CD4-positive, alpha-beta T cell (primary cell): ENCODE data around the gene HIPK2. TPM values are rescaled to one million over a fixed set of nuclear protein-coding genes. Genes with fewer than 3 reads are reported as not detected.

Source experiments
- ATAC-seq: fragments of 200-7000 bp; cut with Tn5 transposase; one replicate; pipeline ENCODE4 v1.10.0; 2022; ENCODE audit warnings: mild to moderate bottlenecking; ENCODE audit not compliant: poor library complexity
- CTCF ChIA-PET: fragments of 350-600 bp; sonication (Branson Sonifier 250); formaldehyde crosslinking; loops from one replicate; lab custom pipeline; 2021; ENCODE audit warnings: antibody characterized with exemption, inconsistent platforms; lab: Charles Lee
- POLR2A ChIA-PET: fragments of 350-600 bp; sonication (Branson Sonifier 250); formaldehyde crosslinking; loops from one replicate; lab custom pipeline; 2021; ENCODE audit warnings: antibody characterized with exemption, inconsistent platforms; lab: Charles Lee
- DNase-seq, 14 experiments: peaks; one replicate each; pipeline ENCODE4 v3.0.0-alpha.2; 2013 to 2020; ENCODE audit warnings: mixed read lengths in 2 of 14
- H3K27ac ChIP-seq, 2 donors: one replicate each; pipeline versions ENCODE4 v1.5.1 to v1.7.0; 2013; ENCODE audit warnings: low read length in 2 of 2, low read depth in 1 of 2, mild to moderate bottlenecking in 1 of 2
- H3K27me3 ChIP-seq, 2 experiments: 1 replicate in 1 of 2; 2 replicates in 1 of 2; pipeline versions ENCODE4 v1.6.1 to v1.7.0; 2013; ENCODE audit warnings: low read length in 2 of 2, control low read depth in 1 of 2, mild to moderate bottlenecking in 1 of 2, moderate library complexity in 1 of 2; ENCODE audit not compliant: insufficient read depth in 2 of 2, control insufficient read depth in 1 of 2
- H3K36me3 ChIP-seq: one replicate; pipeline ENCODE4 v1.6.1; 2013; ENCODE audit warnings: low read length, control low read depth; ENCODE audit not compliant: insufficient read depth
- H3K4me1 ChIP-seq: one replicate; pipeline ENCODE4 v1.6.1; 2013; ENCODE audit warnings: low read length, control low read depth; ENCODE audit not compliant: insufficient read depth
- H3K4me3 ChIP-seq: one replicate; pipeline ENCODE4 v1.5.1; 2013; ENCODE audit warnings: mild to moderate bottlenecking, low read length, moderate library complexity
- H3K9me3 ChIP-seq, 2 experiments: 1 replicate in 1 of 2; 2 replicates in 1 of 2; pipeline versions ENCODE4 v1.6.1 to v1.7.0; 2013; ENCODE audit warnings: low read length in 2 of 2, mild to moderate bottlenecking in 2 of 2, control low read depth in 1 of 2, moderate library complexity in 1 of 2; ENCODE audit not compliant: control insufficient read depth in 1 of 2, insufficient read depth in 1 of 2
- H3K27ac Mint-ChIP-seq: one replicate; pipeline ENCODE4 v1.8.0; 2020; ENCODE audit warnings: mixed read lengths
- H3K27me3 Mint-ChIP-seq: one replicate; pipeline ENCODE4 v1.8.0; 2021; ENCODE audit warnings: mixed read lengths
- H3K36me3 Mint-ChIP-seq: one replicate; pipeline ENCODE4 v1.8.0; 2021; ENCODE audit warnings: low read depth, mixed read lengths
- H3K4me1 Mint-ChIP-seq: one replicate; pipeline ENCODE4 v1.8.0; 2021; ENCODE audit warnings: low read depth, mixed read lengths
- H3K4me3 Mint-ChIP-seq: one replicate; pipeline ENCODE4 v1.8.0; 2020; ENCODE audit warnings: mild to moderate bottlenecking, mixed read lengths
- H3K9me3 Mint-ChIP-seq: one replicate; pipeline ENCODE4 v1.8.0; 2020; ENCODE audit warnings: mixed read lengths
- CTCF ChIP-seq: fragments of 200-600 bp; IDR thresholded peaks from one replicate; pipeline ENCODE4 v1.8.0; 2022; ENCODE audit warnings: antibody characterized with exemption, mild to moderate bottlenecking
- intact Hi-C, 2 experiments: fragments of 100-400 bp; cut with DNase I in 1 of 2; cut with micrococcal nuclease in 1 of 2; formaldehyde crosslinking; loops; one replicate each; pipeline versions ENCODE4 v1.15.1 to v1.9.0; 2023 to 2025; cut with DNase I, micrococcal nuclease
- total RNA-seq, 174 experiments: library from RNA in 2 of 174; stranded (reverse) in 2 of 174; gene quantifications; one replicate each; pipeline ENCODE4 v1.2.3 and lab custom pipeline; 2021 to 2026

The HIPK2 gene
- total RNA-seq, 2 experiments from 2014 or later, result 36.5 to 37.0 TPM

- intact Hi-C loops, result no loop called here
- H3K9me3 Mint-ChIP-seq, result no peaks in the 10 kb centered on the region
- no peaks in the 10 kb centered on the region for H3K27me3 Mint-ChIP-seq
- Histone ChIP-seq H3K27me3 (no peaks in the 10 kb centered on the region), H3K9me3 (peaks cover 0 to 3% of the 10 kb centered on the region in 2 experiments), H3K4me1 (no peaks in the 10 kb centered on the region), H3K4me3 (no peak overlapping the region), H3K36me3 (peaks cover 58% of the 10 kb centered on the region), H3K27ac (no peak overlapping the region)
- H3K4me1 Mint-ChIP-seq, result no peaks in the 10 kb centered on the region
- ChIA-PET CTCF (no interaction called here), POLR2A (no interaction called here)
- H3K4me3 Mint-ChIP-seq, result no peak overlapping the region
- peaks cover 89% of the 10 kb centered on the region for H3K36me3 Mint-ChIP-seq
- no peak overlapping the region for H3K27ac Mint-ChIP-seq
- ATAC-seq (no peak), DNase-seq (no peak)
- no peak for TF ChIP-seq CTCF
These were observed 201.4 kb downstream of the HIPK2 start for GRCh38 chr7:139576179-139576973.

DNA sequence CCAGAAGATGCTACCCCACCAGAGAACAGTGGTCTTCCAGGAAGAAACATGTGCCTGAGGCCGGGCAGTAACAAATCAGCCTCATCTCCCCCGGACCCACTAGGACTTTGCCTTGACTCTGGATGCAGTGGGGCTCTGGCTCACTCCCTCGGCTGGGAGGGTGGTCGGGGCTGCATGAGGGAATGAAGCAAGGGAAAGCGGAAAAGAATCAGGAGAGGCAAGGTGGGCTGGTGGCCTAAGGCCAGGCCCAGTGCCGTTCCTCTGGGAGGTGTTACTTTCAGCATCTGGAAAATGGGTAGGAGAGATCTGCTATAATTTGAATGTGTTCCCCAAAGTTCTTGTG, 202.5 kb downstream of the HIPK2 start:
- peaks cover 50% of the 10 kb centered on the region for H3K36me3 ChIP-seq
- POLR2A ChIA-PET, result no interaction called here
- no peak overlapping the region for H3K27ac ChIP-seq
- H3K27me3 Mint-ChIP-seq, result no peaks in the 10 kb centered on the region
- CTCF ChIA-PET, result no interaction called here
- no peaks in the 10 kb centered on the region for H3K4me1 Mint-ChIP-seq
- H3K27me3 ChIP-seq, result no peaks in the 10 kb centered on the region
- intact Hi-C loops, result no loop called here
- no peak for TF ChIP-seq CTCF
- peaks cover 88% of the 10 kb centered on the region for H3K36me3 Mint-ChIP-seq
- no peak overlapping the region for H3K27ac Mint-ChIP-seq
- ATAC-seq, result no peak
- H3K9me3 ChIP-seq, result peaks cover 0 to 3% of the 10 kb centered on the region in 2 experiments
- H3K9me3 Mint-ChIP-seq, result no peaks in the 10 kb centered on the region
- no peaks in the 10 kb centered on the region for H3K4me1 ChIP-seq
- H3K4me3 Mint-ChIP-seq, result no peak overlapping the region
- DNase-seq, result no peak
- no peak overlapping the region for H3K4me3 ChIP-seq

GRCh38 chr7:139574618-139575337, 203.0 kb downstream of the HIPK2 start:
- DNase-seq, result no peak
- Histone ChIP-seq H3K27me3 (no peaks in the 10 kb centered on the region), H3K27ac (no peak overlapping the region), H3K9me3 (peaks cover 0 to 3% of the 10 kb centered on the region in 2 experiments), H3K4me3 (no peak overlapping the region), H3K36me3 (peaks cover 49% of the 10 kb centered on the region), H3K4me1 (no peaks in the 10 kb centered on the region)
- Mint-ChIP-seq H3K9me3 (no peaks in the 10 kb centered on the region), H3K4me1 (no peaks in the 10 kb centered on the region), H3K27ac (no peak overlapping the region), H3K27me3 (no peaks in the 10 kb centered on the region), H3K36me3 (peaks cover 88% of the 10 kb centered on the region), H3K4me3 (no peak overlapping the region)
- intact Hi-C loops, result no loop called here
- ATAC-seq, result no peak
- TF ChIP-seq CTCF, result no peak
- POLR2A ChIA-PET, result no interaction called here
- CTCF ChIA-PET, result no interaction called here
